ENCODE measurements around the gene ARHGAP28.

DNA sequence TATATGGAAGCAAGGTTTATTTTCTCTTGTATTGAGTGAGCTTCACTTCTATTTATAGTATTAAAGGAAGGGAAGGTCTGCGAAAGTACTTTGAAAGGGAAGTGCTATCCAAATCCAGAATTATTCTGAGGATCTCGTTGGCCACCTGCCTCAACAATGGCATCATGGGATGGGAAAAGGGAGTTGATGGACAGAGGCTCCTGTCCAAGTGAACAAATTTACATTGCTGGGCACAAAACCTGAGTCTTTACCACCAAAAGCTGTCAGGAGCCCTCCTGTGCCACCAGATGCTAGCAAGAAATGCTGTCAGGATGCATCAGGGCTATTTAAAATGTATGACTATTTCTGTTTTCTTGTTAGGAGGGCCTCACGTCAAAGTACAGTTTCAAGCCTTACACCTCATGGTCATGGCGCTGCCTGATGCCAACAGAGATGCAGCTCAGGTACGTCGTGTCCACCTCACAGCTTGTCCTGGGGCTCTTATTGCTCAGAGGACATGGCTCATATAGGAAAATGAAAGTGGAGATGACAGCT is 157.3 kb downstream of the ARHGAP28 start:
- TF ChIP-seq, protein P1, sequence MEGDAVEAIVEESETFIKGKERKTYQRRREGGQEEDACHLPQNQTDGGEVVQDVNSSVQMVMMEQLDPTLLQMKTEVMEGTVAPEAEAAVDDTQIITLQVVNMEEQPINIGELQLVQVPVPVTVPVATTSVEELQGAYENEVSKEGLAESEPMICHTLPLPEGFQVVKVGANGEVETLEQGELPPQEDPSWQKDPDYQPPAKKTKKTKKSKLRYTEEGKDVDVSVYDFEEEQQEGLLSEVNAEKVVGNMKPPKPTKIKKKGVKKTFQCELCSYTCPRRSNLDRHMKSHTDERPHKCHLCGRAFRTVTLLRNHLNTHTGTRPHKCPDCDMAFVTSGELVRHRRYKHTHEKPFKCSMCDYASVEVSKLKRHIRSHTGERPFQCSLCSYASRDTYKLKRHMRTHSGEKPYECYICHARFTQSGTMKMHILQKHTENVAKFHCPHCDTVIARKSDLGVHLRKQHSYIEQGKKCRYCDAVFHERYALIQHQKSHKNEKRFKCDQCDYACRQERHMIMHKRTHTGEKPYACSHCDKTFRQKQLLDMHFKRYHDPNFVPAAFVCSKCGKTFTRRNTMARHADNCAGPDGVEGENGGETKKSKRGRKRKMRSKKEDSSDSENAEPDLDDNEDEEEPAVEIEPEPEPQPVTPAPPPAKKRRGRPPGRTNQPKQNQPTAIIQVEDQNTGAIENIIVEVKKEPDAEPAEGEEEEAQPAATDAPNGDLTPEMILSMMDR (IDR thresholded peaks at IDR 0.05) = no peak
- TF ChIP-seq SIN3A (IDR thresholded peaks at IDR 0.05; ENCODE audit: borderline replicate concordance, insufficient read depth, low read depth, low read length) (no peak), POLR2AphosphoS5 (IDR thresholded peaks at IDR 0.05; ENCODE audit: low read depth, low read length) (no peak), TCF7L2 (IDR thresholded peaks at IDR 0.05; ENCODE audit: low read depth, low read length) (no peak)
- TF ChIP-seq, protein P2, sequence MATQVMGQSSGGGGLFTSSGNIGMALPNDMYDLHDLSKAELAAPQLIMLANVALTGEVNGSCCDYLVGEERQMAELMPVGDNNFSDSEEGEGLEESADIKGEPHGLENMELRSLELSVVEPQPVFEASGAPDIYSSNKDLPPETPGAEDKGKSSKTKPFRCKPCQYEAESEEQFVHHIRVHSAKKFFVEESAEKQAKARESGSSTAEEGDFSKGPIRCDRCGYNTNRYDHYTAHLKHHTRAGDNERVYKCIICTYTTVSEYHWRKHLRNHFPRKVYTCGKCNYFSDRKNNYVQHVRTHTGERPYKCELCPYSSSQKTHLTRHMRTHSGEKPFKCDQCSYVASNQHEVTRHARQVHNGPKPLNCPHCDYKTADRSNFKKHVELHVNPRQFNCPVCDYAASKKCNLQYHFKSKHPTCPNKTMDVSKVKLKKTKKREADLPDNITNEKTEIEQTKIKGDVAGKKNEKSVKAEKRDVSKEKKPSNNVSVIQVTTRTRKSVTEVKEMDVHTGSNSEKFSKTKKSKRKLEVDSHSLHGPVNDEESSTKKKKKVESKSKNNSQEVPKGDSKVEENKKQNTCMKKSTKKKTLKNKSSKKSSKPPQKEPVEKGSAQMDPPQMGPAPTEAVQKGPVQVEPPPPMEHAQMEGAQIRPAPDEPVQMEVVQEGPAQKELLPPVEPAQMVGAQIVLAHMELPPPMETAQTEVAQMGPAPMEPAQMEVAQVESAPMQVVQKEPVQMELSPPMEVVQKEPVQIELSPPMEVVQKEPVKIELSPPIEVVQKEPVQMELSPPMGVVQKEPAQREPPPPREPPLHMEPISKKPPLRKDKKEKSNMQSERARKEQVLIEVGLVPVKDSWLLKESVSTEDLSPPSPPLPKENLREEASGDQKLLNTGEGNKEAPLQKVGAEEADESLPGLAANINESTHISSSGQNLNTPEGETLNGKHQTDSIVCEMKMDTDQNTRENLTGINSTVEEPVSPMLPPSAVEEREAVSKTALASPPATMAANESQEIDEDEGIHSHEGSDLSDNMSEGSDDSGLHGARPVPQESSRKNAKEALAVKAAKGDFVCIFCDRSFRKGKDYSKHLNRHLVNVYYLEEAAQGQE (IDR thresholded peaks at IDR 0.05; ENCODE audit: insufficient read depth in 1 of 2, low read depth in 2 of 2, low read length in 1 of 2) = no peak
